CD4-positive, alpha-beta T cell (primary cell): ENCODE data around the gene ABHD4. TPM values are rescaled to one million over a fixed set of nuclear protein-coding genes. Genes with fewer than 3 reads are reported as not detected.

Experiments
- ATAC-seq: fragments of 200-7000 bp; cut with Tn5 transposase; one replicate; pipeline ENCODE4 v1.10.0; 2022; ENCODE audit warnings: mild to moderate bottlenecking; ENCODE audit not compliant: poor library complexity
- CTCF ChIA-PET: fragments of 350-600 bp; sonication (Branson Sonifier 250); formaldehyde crosslinking; loops from one replicate; lab custom pipeline; 2021; ENCODE audit warnings: antibody characterized with exemption, inconsistent platforms; lab: Charles Lee
- POLR2A ChIA-PET: fragments of 350-600 bp; sonication (Branson Sonifier 250); formaldehyde crosslinking; loops from one replicate; lab custom pipeline; 2021; ENCODE audit warnings: antibody characterized with exemption, inconsistent platforms; lab: Charles Lee
- DNase-seq, 14 experiments: peaks; one replicate each; pipeline ENCODE4 v3.0.0-alpha.2; 2013 to 2020; ENCODE audit warnings: mixed read lengths in 2 of 14
- H3K27ac ChIP-seq, 2 donors: one replicate each; pipeline versions ENCODE4 v1.5.1 to v1.7.0; 2013; ENCODE audit warnings: low read length in 2 of 2, low read depth in 1 of 2, mild to moderate bottlenecking in 1 of 2
- H3K27me3 ChIP-seq, 2 experiments: 1 replicate in 1 of 2; 2 replicates in 1 of 2; pipeline versions ENCODE4 v1.6.1 to v1.7.0; 2013; ENCODE audit warnings: low read length in 2 of 2, control low read depth in 1 of 2, mild to moderate bottlenecking in 1 of 2, moderate library complexity in 1 of 2; ENCODE audit not compliant: insufficient read depth in 2 of 2, control insufficient read depth in 1 of 2
- H3K36me3 ChIP-seq: one replicate; pipeline ENCODE4 v1.6.1; 2013; ENCODE audit warnings: low read length, control low read depth; ENCODE audit not compliant: insufficient read depth
- H3K4me1 ChIP-seq: one replicate; pipeline ENCODE4 v1.6.1; 2013; ENCODE audit warnings: low read length, control low read depth; ENCODE audit not compliant: insufficient read depth
- H3K4me3 ChIP-seq: one replicate; pipeline ENCODE4 v1.5.1; 2013; ENCODE audit warnings: mild to moderate bottlenecking, low read length, moderate library complexity
- H3K9me3 ChIP-seq, 2 experiments: 1 replicate in 1 of 2; 2 replicates in 1 of 2; pipeline versions ENCODE4 v1.6.1 to v1.7.0; 2013; ENCODE audit warnings: low read length in 2 of 2, mild to moderate bottlenecking in 2 of 2, control low read depth in 1 of 2, moderate library complexity in 1 of 2; ENCODE audit not compliant: control insufficient read depth in 1 of 2, insufficient read depth in 1 of 2
- H3K27ac Mint-ChIP-seq: one replicate; pipeline ENCODE4 v1.8.0; 2020; ENCODE audit warnings: mixed read lengths
- H3K27me3 Mint-ChIP-seq: one replicate; pipeline ENCODE4 v1.8.0; 2021; ENCODE audit warnings: mixed read lengths
- H3K36me3 Mint-ChIP-seq: one replicate; pipeline ENCODE4 v1.8.0; 2021; ENCODE audit warnings: low read depth, mixed read lengths
- H3K4me1 Mint-ChIP-seq: one replicate; pipeline ENCODE4 v1.8.0; 2021; ENCODE audit warnings: low read depth, mixed read lengths
- H3K4me3 Mint-ChIP-seq: one replicate; pipeline ENCODE4 v1.8.0; 2020; ENCODE audit warnings: mild to moderate bottlenecking, mixed read lengths
- H3K9me3 Mint-ChIP-seq: one replicate; pipeline ENCODE4 v1.8.0; 2020; ENCODE audit warnings: mixed read lengths
- intact Hi-C, 2 experiments: fragments of 100-400 bp; cut with DNase I in 1 of 2; cut with micrococcal nuclease in 1 of 2; formaldehyde crosslinking; loops; one replicate each; pipeline versions ENCODE4 v1.15.1 to v1.9.0; 2023 to 2025; cut with DNase I, micrococcal nuclease
- total RNA-seq, 174 experiments: library from RNA in 2 of 174; stranded (reverse) in 2 of 174; gene quantifications; one replicate each; pipeline ENCODE4 v1.2.3 and lab custom pipeline; 2021 to 2026
- TF ChIP-seq, protein P1 (sequence below): fragments of 200-600 bp; IDR thresholded peaks from one replicate; pipeline ENCODE4 v1.8.0; 2022; ENCODE audit warnings: antibody characterized with exemption, mild to moderate bottlenecking

ABHD4 gene
- total RNA-seq, 2 experiments from 2014 or later, result 7.1 to 8.9 TPM

DNA sequence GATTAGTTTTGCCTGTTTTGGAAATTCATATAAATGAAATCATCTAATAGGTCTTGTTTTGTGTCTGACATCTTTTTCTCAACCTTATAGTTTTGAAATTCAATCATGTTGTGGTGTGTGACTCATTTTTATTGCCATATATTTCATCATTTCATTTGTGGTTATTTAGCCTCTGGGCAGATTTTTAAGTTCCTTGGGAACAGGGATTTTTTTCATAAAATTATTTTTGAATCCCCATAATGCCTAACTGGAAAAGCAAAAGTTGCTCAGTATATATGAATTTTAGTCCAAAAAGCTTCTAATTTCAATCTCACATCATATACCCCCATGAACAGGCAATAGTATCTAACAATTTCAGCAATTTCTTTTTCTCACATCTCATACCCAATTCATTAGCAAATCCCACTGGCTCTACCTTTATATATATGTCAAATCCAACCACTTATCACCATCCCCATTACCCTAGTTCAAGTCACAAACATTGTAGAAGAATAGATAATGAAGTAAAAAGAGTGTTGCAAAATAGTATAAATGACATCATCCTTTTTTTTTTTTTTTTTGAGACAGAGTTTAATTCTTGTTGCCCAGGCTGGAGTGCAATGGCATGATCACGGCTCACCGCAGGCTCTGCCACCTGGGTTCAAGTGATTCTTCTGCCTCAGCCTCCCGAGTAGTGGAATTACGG, 48.6 kb downstream of the ABHD4 start:
- ATAC-seq (no peak), DNase-seq (no peak)
- CTCF ChIA-PET, result interaction anchor here (0.9 to 2.0 kb wide), 2 partner anchors 77 to 90 kb away, joined by 3 to 7 read pairs; no protein-coding TSS in a partner anchor
- Mint-ChIP-seq H3K27me3 (no peaks in the 10 kb centered on the region), H3K27ac (no peak overlapping the region), H3K9me3 (no peaks in the 10 kb centered on the region), H3K36me3 (no peaks in the 10 kb centered on the region), H3K4me1 (no peaks in the 10 kb centered on the region), H3K4me3 (no peak overlapping the region)
- Histone ChIP-seq H3K4me3 (no peak overlapping the region), H3K4me1 (peaks cover 2% of the 10 kb centered on the region), H3K27me3 (no peaks in the 10 kb centered on the region), H3K9me3 (no peaks in the 10 kb centered on the region), H3K27ac (no peak overlapping the region), H3K36me3 (no peaks in the 10 kb centered on the region)
- POLR2A ChIA-PET, result interaction anchor here (0.6 kb wide), 1 partner anchor 76 kb away, joined by 4 read pairs; no protein-coding TSS in a partner anchor
- intact Hi-C loops, result no loop called here
- TF ChIP-seq, protein P1, sequence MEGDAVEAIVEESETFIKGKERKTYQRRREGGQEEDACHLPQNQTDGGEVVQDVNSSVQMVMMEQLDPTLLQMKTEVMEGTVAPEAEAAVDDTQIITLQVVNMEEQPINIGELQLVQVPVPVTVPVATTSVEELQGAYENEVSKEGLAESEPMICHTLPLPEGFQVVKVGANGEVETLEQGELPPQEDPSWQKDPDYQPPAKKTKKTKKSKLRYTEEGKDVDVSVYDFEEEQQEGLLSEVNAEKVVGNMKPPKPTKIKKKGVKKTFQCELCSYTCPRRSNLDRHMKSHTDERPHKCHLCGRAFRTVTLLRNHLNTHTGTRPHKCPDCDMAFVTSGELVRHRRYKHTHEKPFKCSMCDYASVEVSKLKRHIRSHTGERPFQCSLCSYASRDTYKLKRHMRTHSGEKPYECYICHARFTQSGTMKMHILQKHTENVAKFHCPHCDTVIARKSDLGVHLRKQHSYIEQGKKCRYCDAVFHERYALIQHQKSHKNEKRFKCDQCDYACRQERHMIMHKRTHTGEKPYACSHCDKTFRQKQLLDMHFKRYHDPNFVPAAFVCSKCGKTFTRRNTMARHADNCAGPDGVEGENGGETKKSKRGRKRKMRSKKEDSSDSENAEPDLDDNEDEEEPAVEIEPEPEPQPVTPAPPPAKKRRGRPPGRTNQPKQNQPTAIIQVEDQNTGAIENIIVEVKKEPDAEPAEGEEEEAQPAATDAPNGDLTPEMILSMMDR, result no peak

DNA sequence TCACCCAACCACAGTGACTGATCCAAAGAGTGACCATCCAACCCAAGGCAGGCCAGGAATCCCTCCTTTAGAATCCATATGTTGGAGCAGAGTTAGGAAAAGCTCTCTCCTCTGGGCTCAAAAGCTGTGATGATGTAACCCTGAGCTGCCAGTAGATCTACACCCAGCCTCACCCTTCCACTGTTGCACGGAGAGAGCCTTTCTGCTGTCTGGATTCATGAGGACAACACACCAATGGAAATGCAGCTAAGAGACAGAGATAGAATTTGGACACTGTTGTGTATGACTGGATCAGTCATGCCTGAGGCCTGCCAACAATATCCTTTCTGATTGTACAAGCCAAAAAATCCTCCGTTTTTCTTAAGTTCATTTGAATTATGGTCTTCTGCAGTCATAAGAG, 50.4 kb downstream of the ABHD4 start:
- Mint-ChIP-seq H3K4me3 (no peak overlapping the region), H3K27ac (no peak overlapping the region), H3K27me3 (no peaks in the 10 kb centered on the region), H3K9me3 (no peaks in the 10 kb centered on the region), H3K4me1 (no peaks in the 10 kb centered on the region), H3K36me3 (no peaks in the 10 kb centered on the region)
- Histone ChIP-seq H3K4me3 (no peak overlapping the region), H3K9me3 (no peaks in the 10 kb centered on the region), H3K27ac (no peak overlapping the region), H3K27me3 (no peaks in the 10 kb centered on the region), H3K4me1 (peaks cover 2% of the 10 kb centered on the region), H3K36me3 (no peaks in the 10 kb centered on the region)
- POLR2A ChIA-PET, result no interaction called here
- TF ChIP-seq, protein P1, result no peak
- DNase-seq (no peak), ATAC-seq (no peak)
- intact Hi-C loops, result no loop called here
- CTCF ChIA-PET, result interaction anchor here (1.1 to 1.5 kb wide), 2 partner anchors 78 to 92 kb away, joined by 3 to 10 read pairs; no protein-coding TSS in a partner anchor

DNA sequence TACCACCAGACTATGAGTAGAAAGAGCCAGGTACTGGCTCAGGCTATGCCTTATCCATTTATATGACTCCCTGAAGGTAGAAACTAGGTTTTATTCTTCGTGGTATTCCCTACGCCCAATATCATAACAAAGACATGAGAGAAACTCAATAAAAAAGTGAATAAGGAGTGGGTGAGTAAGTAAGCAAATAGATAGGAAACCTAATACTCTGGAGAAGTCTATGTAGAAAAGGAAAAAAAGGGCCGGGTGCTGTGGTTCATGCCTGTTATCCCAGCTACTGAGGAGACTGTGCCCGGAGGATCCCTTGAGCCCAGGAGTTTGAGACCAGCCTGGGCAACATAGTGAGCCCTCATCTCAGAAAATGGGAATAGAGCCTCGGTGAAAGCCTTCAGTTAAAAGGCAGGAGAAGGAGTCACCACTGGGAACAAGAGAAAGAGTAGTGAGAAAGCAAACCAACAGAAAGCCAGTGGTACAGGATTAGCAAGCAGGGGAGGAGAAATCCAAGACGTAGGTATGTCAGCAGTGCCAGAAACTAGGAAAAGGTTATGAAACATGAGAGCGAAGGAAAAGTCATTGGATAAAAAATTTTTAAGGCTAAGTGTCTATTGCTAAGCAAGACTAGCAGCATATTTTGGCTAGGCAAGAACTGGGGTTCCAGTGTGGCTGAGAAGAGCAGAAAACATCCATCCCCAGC, 52.1 kb downstream of the ABHD4 start:
- Histone ChIP-seq H3K27me3 (no peaks in the 10 kb centered on the region), H3K4me3 (no peak overlapping the region), H3K36me3 (no peaks in the 10 kb centered on the region), H3K4me1 (no peaks in the 10 kb centered on the region), H3K27ac (no peak overlapping the region), H3K9me3 (no peaks in the 10 kb centered on the region)
- Mint-ChIP-seq H3K27ac (no peak overlapping the region), H3K27me3 (no peaks in the 10 kb centered on the region), H3K36me3 (no peaks in the 10 kb centered on the region), H3K4me1 (no peaks in the 10 kb centered on the region), H3K4me3 (no peak overlapping the region), H3K9me3 (no peaks in the 10 kb centered on the region)
- ChIA-PET POLR2A (interaction anchor here (0.6 to 1.5 kb wide), 3 partner anchors 80 to 1039 kb away, joined by 3 to 4 read pairs (median 3); no protein-coding TSS in a partner anchor), CTCF (interaction anchor here (1.5 to 1.6 kb wide), 2 partner anchors 80 kb away, joined by 8 to 10 read pairs; no protein-coding TSS in a partner anchor)
- TF ChIP-seq, protein P1, result no peak
- DNase-seq (no peak), ATAC-seq (no peak)
- intact Hi-C loops, result loop anchor here (5.0 to 10.0 kb wide), 3 partner anchors 63 to 525 kb away; partner anchors contain the start of gene DAD1 (in 1 of the 2)
